ENCODE data around the gene OR13C2.
"Not testable (repeated sequence)": the region's sequence is repeated elsewhere in the genome, so short reads cannot be mapped to it uniquely, and the experiment has no call there.

OR13C2 gene, protein sequence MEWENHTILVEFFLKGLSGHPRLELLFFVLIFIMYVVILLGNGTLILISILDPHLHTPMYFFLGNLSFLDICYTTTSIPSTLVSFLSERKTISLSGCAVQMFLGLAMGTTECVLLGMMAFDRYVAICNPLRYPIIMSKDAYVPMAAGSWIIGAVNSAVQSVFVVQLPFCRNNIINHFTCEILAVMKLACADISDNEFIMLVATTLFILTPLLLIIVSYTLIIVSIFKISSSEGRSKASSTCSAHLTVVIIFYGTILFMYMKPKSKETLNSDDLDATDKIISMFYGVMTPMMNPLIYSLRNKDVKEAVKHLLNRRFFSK

DNA sequence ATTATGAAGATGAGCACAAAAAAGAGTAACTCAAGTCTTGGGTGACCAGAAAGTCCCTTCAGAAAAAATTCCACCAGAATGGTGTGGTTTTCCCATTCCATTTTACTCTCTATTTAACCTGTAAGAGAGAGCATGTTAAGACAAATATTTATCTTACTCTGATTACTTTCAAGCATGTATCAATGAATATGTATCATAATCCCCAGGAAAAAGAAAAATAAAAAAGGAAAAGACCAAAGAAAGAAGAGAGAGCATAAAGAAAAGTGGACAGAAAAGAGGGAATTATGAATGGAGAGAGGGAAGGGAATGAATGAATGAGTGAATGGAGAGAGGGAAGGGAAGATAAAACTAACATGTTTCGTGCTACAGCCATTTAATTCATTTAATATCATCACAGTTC is at the start of gene OR13C2:
TSS of gene OR13C2 (minus strand) at position 101 of the 400 bp plus-strand sequence. CDS start at position 101, 0 bp downstream.
- not testable (repeated sequence) for DNase-seq (ENCODE audit: low spot score)

DNA sequence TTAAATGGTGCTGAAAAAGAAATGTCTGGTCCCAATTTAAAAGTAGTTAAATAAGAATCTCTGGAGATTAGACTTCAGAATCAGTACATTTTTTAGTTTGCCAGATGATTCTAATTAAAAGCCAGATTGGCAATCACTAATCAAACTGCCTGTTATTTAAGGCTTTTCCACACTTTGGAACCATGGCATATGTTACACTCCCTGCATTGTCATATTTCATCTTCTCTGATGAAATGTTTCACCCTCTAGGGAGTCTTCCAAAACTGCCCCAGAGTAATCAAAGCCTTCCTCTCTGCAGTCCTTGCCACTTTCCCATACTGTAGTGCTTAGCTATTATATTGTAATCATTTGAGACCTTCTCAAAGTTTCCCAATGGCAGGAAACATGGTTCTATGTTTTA is 30.0 kb upstream of the OR13C2 start:
- DNase-seq (ENCODE audit: low spot score), result no peak

DNA sequence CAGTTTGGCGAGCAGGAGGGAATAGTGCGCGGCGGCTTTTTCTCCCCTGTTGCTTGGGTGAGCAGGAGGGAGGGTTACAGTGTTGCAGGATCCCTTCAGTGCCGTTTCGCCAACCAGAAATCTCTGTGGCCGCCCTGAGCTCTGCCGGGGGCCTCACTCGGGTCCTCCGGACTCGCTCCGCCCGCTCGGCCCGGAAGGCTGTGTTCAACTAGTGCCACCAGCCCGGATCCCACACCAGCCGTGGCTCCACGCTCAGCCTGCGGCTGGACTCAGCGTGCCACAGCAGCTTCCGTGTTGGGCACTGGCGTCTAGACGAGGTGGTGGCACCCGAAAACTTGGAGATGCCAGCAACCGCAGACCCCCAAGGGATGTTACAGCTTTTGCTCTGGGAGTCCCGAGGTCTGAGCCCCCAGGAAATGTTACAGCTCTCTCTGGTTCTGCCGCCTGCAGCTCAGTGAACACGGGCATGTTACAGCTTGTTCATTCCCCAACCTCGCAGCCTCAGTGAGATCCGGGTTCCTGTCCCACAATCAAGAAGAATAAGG is 28.6 kb upstream of the OR13C2 start:
- no peak for DNase-seq (ENCODE audit: low spot score)

DNA sequence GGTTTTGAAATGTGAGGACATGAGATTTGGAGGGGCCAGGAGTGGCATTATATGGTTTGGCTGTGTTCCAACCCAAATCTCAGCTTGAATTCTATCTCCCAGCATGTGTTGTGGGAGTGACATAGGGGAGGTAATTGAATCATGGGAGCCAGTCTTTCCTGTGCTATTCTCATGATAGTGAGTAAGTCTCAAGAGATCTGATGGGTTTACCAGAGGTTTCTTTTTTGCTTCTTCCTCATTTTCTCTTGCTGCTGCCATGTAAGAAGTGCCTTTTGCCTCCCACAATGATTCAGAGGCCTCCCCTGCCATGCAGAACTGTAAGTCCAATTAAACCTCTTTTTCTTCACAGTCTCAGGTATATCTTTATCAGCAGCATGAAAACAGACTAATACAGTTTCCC is 20.5 kb upstream of the OR13C2 start:
- not testable (repeated sequence) for DNase-seq (ENCODE audit: low spot score)

DNA sequence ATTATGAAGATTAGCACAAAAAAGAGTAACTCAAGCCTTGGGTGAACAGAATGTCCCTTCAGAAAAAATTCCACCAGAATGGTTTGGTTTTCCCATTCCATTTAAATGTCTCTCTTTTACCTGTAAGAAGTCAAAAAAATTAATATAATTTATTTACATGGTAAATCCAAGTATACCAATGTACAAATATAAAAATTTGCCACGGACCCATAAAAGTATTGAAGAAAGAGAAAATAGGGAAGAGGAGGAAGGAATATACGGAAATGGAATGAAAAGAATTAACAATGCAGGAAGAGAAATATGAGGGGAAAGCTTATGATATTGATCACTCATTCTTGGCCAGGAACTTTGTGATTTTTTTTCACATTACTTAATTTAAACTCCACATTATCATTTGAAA is 12.7 kb upstream of the OR13C2 start, which contains the start of gene OR13C9:
TSS of gene OR13C9 (minus strand) at position 101 of the 400 bp plus-strand sequence. CDS start at position 101, 0 bp downstream.
- no peak for DNase-seq (ENCODE audit: low spot score)

DNA sequence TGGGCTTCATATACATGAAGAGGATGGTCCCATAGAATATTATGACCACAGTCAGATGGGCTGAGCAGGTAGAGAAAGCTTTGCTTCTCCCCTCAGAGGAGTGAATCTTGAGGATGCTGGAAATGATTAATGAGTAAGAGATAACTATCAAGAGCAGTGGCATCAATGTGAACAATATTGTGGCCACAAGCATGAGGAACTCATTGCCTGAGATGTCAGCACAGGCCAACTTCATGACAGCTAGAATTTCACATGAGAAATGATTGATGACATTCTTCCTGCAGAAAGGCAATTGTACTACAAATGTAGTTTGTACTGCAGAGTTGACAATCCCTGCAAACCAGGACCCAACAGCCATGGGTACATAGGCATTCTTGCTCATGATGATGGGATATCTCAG is 12.0 kb upstream of the OR13C2 start:
- DNase-seq (ENCODE audit: low spot score), result no peak

DNA sequence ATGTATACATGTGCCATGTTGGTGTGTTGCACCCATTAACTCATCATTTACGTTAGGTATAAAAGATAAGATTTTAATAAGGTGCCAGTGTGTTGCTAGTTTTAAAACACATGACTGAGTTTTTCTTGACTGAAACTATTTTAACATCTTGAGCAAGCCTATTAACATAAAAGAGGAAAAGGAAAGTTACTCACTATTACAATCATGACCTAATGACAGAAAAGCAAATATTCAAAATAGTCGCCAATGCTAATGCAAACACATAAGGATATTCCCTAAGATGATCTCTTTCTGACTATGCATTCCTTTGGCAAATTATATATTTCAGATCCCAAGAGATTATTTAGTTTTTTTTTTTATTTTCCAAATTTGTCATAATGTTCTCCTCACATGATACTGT is 5.8 kb upstream of the OR13C2 start:
- DNase-seq (ENCODE audit: low spot score), result no peak

DNA sequence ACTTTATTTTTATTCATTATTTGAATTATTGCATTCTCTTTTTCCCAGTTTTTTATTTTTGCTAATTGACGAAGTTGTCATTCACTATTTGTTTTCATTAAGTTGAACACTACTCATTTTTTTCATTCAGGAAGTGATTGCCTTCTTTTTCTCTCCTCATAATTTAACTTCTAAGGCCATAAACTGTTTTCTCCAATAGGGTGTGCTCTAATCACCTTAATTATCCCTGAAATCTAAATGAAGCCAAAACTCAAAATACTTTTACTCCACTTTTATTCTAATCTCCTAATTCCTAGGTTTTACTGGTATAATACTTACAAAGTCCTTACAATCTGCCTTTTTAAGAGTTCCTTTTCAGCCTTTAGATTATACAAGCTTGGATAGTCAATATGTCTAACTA is 2.9 kb upstream of the OR13C2 start:
- DNase-seq (ENCODE audit: low spot score), result no peak

DNA sequence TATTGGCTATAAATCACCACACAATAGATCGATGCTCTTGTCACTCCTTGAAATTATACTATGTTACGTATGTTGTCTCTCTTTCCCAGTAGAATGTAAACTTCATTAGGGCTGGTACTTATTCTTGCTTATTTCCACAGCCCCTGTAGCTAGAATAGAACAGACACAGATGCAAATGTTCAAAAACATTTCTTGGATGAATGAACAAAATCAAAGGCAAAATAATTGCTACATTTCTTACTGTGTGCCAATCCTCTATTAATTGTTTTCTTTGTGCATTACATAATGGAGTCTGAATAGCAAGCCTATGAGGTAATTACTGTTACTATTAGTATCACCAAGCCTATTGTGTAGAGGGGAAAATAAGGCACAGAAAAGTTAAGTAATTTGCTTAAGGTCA is 725 bp upstream of the OR13C2 start:
- no peak for DNase-seq (ENCODE audit: low spot score)

DNA sequence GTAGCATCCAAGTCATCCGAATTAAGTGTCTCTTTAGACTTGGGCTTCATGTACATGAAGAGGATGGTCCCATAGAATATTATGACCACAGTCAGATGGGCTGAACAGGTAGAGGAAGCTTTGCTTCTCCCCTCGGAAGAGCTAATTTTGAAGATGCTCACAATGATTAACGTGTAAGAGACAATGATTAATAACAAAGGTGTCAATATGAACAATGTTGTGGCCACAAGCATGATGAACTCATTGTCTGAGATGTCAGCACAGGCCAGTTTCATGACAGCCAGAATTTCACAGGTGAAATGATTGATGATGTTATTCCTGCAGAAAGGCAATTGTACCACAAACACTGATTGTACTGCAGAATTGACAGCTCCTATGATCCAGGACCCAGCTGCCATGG is 626 bp downstream of the OR13C2 start:
- no peak for DNase-seq (ENCODE audit: low spot score)

DNA sequence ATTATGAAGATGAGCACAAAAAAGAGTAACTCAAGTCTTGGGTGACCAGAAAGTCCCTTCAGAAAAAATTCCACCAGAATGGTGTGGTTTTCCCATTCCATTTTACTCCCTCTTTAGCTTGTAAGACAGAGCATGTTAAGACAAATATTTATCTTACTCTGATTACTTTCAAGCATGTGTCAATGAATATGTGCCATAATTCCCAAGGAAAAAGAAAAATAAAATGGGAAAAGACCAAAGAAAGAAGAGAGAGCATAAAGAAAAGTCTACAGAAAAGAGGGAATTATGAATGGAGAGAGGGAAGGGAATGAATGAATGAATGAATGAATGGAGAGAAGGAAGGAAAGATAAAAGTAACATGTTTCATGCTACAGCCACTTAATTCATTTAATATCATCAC is 6.1 kb downstream of the OR13C2 start, which contains the start of gene OR13C5:
TSS of gene OR13C5 (minus strand) at position 101 of the 400 bp plus-strand sequence. CDS start at position 101, 0 bp downstream.
- DNase-seq (ENCODE audit: low spot score), result not testable (repeated sequence)

DNA sequence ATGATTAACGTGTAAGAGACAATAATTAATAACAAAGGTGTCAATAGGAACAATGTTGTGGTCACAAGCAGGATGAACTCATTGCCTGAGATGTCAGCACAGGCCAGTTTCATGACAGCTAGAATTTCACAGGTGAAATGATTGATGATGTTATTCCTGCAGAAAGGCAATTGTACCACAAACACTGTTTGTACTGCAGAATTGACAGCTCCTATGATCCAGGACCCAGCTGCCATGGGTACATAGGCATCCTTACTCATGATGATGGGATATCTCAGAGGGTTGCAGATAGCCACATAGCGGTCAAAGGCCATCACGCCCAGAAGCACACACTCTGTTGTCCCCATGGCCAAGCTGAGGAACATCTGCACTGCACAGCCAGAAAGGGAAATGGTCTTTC is 6.7 kb downstream of the OR13C2 start:
- DNase-seq (ENCODE audit: low spot score), result not testable (repeated sequence)

DNA sequence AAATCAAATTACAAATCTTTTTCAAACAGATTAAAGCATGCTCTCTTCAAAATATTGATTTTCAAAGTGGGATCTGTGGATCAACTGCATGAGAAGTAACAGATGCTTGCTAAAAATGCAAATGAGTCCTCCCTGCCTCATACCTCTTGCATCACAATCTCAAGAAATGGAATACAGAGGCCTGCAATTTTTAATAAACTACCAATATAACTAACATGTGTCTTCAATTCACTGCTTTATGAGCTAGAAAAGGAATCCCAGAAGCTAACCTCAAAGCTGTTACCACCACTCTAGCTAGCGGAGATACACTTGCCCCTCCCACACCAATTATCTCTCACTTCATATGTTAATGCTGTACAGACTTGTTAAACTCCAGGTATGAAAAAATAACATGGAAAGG is 15.8 kb downstream of the OR13C2 start:
- no peak for DNase-seq (ENCODE audit: low spot score)

DNA sequence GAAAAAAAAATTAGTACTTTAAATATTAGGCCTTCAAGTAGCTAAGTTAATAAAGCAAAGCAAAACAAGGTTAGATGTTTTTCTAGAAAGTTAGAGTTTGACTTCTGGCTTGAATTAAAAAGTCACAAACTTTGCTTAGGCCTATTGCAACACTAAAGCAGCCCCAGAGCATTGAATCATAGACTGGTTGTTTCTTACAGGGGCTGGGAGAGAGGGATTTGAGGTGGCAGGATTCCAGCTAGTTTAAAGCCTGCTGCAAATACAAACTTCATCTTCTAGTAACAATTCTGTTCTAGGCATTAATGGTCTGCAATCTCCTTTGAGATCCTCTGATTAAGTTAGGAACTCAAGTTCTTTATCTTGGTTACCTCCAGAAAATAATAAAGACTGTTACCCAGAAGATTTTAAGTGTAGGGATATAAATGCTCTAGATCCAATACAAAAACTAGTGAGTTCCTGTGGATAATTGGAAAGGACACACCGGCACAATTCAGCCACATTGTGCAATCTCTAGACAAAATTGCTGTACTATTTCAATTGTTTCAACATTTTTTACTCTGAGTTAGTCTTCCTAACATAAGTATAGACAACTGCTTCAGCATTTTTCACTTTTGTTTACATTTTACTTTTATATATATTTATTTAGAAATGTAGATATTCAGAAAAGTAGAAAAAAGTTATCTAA is 18.8 kb downstream of the OR13C2 start:
- DNase-seq (ENCODE audit: low spot score), result no peak

DNA sequence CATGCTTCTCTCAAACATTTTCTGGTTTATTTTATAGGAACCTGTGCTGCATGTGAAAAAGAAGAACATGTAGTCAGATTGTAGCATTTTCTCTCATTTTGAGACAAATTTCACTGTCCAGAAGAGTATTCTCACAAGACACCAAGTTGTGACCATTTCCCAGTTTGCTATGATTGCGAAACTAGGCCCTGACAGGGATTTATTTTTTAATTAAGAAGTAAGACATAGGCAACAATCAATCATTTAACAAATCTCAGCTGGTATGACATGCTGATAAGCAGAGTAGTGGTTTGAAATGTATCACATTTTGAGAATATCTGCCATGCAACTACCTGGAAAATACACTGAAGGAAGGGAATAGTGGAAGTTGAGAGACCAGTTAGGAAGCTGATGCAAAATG is 24.9 kb downstream of the OR13C2 start:
- no peak for DNase-seq (ENCODE audit: low spot score)

DNA sequence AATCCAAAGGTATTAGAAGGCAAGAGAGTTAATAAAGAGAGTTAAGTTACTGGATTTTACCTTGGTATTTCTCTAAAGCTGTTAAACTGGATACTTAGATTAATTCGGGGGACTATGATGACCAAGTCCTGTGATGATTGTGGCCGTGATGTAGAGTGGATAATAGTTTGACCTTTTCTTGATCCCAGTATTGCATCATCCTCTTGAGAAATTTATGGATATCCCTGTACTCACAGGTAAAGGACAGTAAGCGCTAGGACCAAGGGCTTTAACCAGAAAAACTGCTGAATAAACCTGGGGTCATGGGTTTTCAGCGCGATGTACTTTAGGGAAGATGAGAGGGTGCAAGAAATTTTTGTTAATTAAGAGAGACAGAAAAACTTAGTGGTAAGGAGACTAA is 28.2 kb downstream of the OR13C2 start:
- no peak for DNase-seq (ENCODE audit: low spot score)

DNA sequence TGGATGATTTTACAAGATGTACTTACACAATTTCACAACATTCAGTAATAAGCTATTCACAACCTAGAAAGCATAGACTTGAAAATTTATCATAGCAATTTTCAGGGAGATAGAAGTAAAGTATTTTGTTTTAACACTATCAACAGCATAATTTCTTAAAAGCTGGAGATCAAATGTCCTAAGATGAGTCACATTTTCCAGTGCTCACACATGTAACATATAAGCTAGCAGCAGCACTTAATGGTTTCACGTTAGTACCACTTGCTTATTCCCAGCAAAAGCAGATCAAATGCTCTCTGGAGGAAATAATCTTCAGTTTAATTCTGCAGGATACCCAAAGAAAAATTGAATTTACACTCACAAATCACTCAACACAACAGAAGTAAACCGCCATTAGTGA is 30.0 kb downstream of the OR13C2 start:
- DNase-seq (ENCODE audit: low spot score), result no peak

DNA sequence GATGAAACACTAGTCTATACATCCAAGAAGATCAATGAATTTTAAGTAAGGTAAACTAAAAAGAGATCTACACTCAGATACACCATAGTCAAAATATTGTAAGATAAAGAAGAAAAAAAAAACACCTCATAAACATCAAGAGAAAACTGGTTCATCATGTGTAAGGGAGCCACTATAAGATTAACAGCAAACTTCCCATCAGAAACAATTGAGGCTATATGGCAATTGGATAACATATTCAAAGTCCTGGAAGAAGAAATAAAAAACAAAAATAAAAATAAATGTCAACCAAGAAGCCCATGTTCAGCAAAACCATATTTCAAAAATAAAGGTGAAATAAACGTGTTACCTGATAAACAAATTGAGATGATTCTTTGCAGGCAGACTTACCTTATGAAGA is 32.8 kb downstream of the OR13C2 start:
- DNase-seq (ENCODE audit: low spot score), result no peak

DNA sequence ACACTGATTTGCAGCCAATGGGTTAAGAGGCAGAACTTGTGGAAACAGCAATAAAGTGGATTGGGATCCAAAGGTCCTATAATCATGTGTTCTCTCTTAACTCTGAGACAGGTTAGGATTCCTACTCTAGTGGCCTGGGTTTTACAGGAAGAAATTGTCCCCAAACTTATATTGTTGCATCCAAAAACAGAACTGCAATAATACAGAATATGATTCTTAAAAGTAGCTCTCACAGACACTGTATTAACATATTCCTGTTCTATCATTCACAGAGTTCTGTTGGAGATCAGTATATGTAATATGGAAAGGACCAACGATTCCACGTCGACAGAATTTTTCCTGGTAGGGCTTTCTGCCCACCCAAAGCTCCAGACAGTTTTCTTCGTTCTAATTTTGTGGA is 36.6 kb downstream of the OR13C2 start, which contains the start of gene OR13C8:
TSS of gene OR13C8 (plus strand) at position 301 of the 400 bp plus-strand sequence. CDS start at position 301, 0 bp downstream.
- no peak for DNase-seq (ENCODE audit: low spot score)

DNA sequence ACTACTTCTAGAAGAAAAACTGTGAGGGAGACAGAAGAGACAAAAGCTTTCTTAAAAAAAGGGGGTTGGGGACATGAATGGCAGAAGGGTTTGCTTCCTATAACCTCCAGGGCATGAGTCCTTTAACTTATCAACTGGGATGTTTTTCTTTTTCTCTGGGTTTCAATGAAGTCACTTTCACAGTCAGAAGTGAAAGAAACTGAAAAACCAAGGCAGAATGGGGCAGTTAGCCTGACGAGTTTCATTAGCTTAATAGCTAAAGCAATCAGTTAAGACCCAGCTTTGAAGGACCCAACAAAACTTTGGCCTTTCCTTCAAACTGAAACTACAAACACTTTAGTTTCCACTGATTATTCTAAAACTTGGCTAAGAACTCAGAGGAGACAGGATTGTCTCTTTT is 41.1 kb downstream of the OR13C2 start:
- no peak for DNase-seq (ENCODE audit: low spot score)

DNA sequence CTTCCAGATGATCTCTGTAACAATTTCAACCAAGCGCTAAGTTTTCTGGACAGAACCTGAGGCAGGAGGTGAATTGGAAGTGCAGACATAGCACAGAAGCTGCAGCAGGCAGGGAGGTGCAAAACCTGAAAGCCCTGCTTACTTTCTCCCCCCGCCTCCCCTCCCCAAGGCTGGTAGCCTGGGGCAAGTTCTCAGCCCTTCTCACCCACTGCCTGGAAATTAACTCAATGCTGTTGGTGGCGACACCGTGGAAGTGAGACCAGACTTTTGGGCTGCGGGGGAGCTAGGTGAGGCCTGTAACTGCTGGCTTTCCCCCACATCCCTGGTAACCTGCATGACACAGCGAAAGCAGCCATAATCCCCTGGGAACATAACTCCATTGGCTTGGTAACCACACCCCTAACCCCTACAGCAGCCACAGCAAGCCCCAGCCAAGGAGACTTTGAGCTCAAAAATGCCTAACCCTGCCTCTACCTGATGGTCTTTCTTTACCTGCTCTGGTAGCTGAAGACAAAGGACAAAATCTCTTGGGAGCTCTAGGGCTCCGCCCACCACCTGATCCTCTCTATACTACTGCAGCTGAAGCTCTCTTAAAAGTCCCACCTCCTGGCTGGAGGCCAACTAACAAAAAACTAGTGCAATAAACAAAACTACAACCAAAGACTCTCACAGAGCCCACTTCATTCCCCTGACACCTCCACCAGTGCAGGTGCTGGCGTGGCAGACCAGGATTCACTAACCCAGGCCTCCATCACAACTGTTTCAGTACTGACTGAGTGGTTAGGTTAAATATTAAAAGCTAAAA is 48.4 kb downstream of the OR13C2 start:
- DNase-seq (ENCODE audit: low spot score), result no peak

DNA sequence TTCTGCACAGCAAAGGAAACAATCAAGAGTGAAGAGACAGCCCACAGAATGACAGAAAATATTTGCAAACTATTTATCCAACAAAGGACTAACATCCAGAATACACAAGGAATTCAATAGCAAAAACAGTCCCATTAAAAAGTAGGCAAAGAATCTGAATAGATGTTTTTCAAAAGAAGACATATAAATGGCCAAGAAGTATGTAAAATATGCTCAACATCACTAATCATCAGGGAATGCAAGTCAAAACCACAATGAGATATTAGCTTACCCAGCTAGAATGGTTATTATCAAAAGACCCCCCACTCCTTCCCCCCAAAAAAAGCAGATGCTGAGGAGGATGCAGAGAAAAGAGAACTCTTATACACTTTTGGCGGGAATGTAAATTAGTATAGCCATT is 49.9 kb downstream of the OR13C2 start:
- DNase-seq (ENCODE audit: low spot score), result no peak
